PC-3 (cell line): ENCODE measurements around the gene SFMBT2.

Source experiments
- CTCF ChIP-seq: fragments of 300-600 bp; sonication (generic); conservative IDR thresholded peaks from 2 replicates; pipeline ENCODE4 v1.5.1; 2017; ENCODE audit warnings: antibody characterized with exemption, low read depth, mild to moderate bottlenecking, low read length
- EZH2 ChIP-seq: fragments of 300-600 bp; sonication (generic); IDR thresholded peaks from one replicate; pipeline ENCODE4 v1.6.1; 2017; ENCODE audit warnings: antibody characterized with exemption, mild to moderate bottlenecking, low read length; ENCODE audit not compliant: unreplicated experiment

DNA sequence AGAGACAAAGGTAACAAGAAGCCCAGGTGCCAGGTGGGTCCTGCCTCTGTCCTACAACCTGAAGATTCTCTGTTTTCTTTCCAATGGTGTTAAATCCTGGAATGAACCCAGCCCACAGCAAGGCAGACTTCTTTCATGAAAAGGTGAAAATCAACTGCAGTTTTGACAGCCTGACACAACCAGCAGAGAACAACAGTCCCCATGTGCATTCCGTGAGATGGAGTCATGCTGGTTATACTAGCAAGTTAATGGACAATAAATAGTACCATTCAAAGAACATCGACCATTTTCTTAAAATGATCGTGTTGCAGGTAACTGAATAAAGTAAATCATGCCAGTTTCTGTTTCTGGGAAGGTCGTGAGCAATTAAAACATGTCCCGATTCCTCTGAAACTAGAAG is 131.5 kb downstream of the SFMBT2 start:
- TF ChIP-seq CTCF (no peak), EZH2 (no peak)
